ENCODE measurements around the gene KCNMA1.

Gene KCNMA1

GRCh38 chr10:77641788-77642397, 4.3 kb upstream of the KCNMA1 start:
- Histone ChIP-seq H3K36me3 (ENCODE audit: control insufficient read depth, insufficient read depth, low read length) (no peaks in the 10 kb centered on the region), H3K27ac (ENCODE audit: low read depth, low read length, severe bottlenecking) (no peak overlapping the region), H3K4me1 (ENCODE audit: control insufficient read depth, insufficient read depth, low read length, poor library complexity, severe bottlenecking) (peaks cover 14% of the 10 kb centered on the region), H3K9me3 (ENCODE audit: control insufficient read depth, low read length) (peaks cover 9% of the 10 kb centered on the region), H3K4me3 (ENCODE audit: extremely low read depth, insufficient read depth, low read length, poor library complexity, severe bottlenecking) (no peak overlapping the region)
- 0% methylated on average over 5 of the region's 5 CpGs; no CpG with 5 or more reads in 1 of the 2 experiments for WGBS, 2 experiments (ENCODE audit: insufficient coverage in 2 of 2)

- H3K27ac ChIP-seq (ENCODE audit: low read depth, low read length, severe bottlenecking), result no peak overlapping the region
- peaks cover 15% of the 10 kb centered on the region for H3K4me1 ChIP-seq (ENCODE audit: control insufficient read depth, insufficient read depth, low read length, poor library complexity, severe bottlenecking)
- WGBS, 2 experiments (ENCODE audit: insufficient coverage in 2 of 2), result 20% methylated on average over 1 of the region's 1 CpG; no CpG with 5 or more reads in 1 of the 2 experiments
- H3K36me3 ChIP-seq (ENCODE audit: control insufficient read depth, insufficient read depth, low read length), result no peaks in the 10 kb centered on the region
- no peak overlapping the region for H3K4me3 ChIP-seq (ENCODE audit: extremely low read depth, insufficient read depth, low read length, poor library complexity, severe bottlenecking)
- H3K9me3 ChIP-seq (ENCODE audit: control insufficient read depth, low read length), result peaks cover 9% of the 10 kb centered on the region
These were observed 3.7 kb upstream of the KCNMA1 start for GRCh38 chr10:77641344-77641743.

- Histone ChIP-seq H3K27ac (ENCODE audit: low read depth, low read length, severe bottlenecking) (no peak overlapping the region), H3K4me1 (ENCODE audit: control insufficient read depth, insufficient read depth, low read length, poor library complexity, severe bottlenecking) (peaks cover 17% of the 10 kb centered on the region), H3K9me3 (ENCODE audit: control insufficient read depth, low read length) (peaks cover 9% of the 10 kb centered on the region), H3K4me3 (ENCODE audit: extremely low read depth, insufficient read depth, low read length, poor library complexity, severe bottlenecking) (no peak overlapping the region), H3K36me3 (ENCODE audit: control insufficient read depth, insufficient read depth, low read length) (no peaks in the 10 kb centered on the region)
- 68 to 75% methylated on average over 3 of the region's 3 CpGs for WGBS, 2 experiments (ENCODE audit: insufficient coverage in 2 of 2)
These were observed 2.6 kb upstream of the KCNMA1 start for GRCh38 chr10:77640167-77640566.

GRCh38 chr10:77639756-77640155, 2.1 kb upstream of the KCNMA1 start:
- H3K4me1 ChIP-seq (ENCODE audit: control insufficient read depth, insufficient read depth, low read length, poor library complexity, severe bottlenecking), result peaks cover 17% of the 10 kb centered on the region
- H3K27ac ChIP-seq (ENCODE audit: low read depth, low read length, severe bottlenecking), result no peak overlapping the region
- no peaks in the 10 kb centered on the region for H3K36me3 ChIP-seq (ENCODE audit: control insufficient read depth, insufficient read depth, low read length)
- 76 to 80% methylated on average over 1 to 3 of the region's 3 CpGs for WGBS, 2 experiments (ENCODE audit: insufficient coverage in 2 of 2)
- peaks cover 7% of the 10 kb centered on the region for H3K9me3 ChIP-seq (ENCODE audit: control insufficient read depth, low read length)
- no peak overlapping the region for H3K4me3 ChIP-seq (ENCODE audit: extremely low read depth, insufficient read depth, low read length, poor library complexity, severe bottlenecking)

GRCh38 chr10:77638321-77639101, 903 bp upstream of the KCNMA1 start:
- H3K9me3 ChIP-seq (ENCODE audit: control insufficient read depth, low read length), result no peaks in the 10 kb centered on the region
- H3K27ac ChIP-seq (ENCODE audit: low read depth, low read length, severe bottlenecking), result no peak overlapping the region
- WGBS, 2 experiments (ENCODE audit: insufficient coverage in 2 of 2), result 2 to 3% methylated on average over 30 to 46 of the region's 56 CpGs

GRCh38 chr10:77636967-77637531, 559 bp downstream of the KCNMA1 start:
- peaks cover 2% of the 10 kb centered on the region for H3K36me3 ChIP-seq (ENCODE audit: control insufficient read depth, insufficient read depth, low read length)
- peak overlapping the region; percentile 63 for H3K4me3 ChIP-seq (ENCODE audit: extremely low read depth, insufficient read depth, low read length, poor library complexity, severe bottlenecking)
- no peaks in the 10 kb centered on the region for H3K9me3 ChIP-seq (ENCODE audit: control insufficient read depth, low read length)
- 0 to 1% methylated on average over 39 to 42 of the region's 53 CpGs for WGBS, 2 experiments (ENCODE audit: insufficient coverage in 2 of 2)
- peaks cover 17% of the 10 kb centered on the region for H3K4me1 ChIP-seq (ENCODE audit: control insufficient read depth, insufficient read depth, low read length, poor library complexity, severe bottlenecking)
- no peak overlapping the region for H3K27ac ChIP-seq (ENCODE audit: low read depth, low read length, severe bottlenecking)

More at GRCh38 chr10:77638321-77639101, 903 bp upstream of the KCNMA1 start:
- H3K4me1 ChIP-seq (ENCODE audit: control insufficient read depth, insufficient read depth, low read length, poor library complexity, severe bottlenecking), result peaks cover 17% of the 10 kb centered on the region
- H3K4me3 ChIP-seq (ENCODE audit: extremely low read depth, insufficient read depth, low read length, poor library complexity, severe bottlenecking), result peak overlapping the region; percentile 63
- H3K36me3 ChIP-seq (ENCODE audit: control insufficient read depth, insufficient read depth, low read length), result no peaks in the 10 kb centered on the region

GRCh38 chr10:77636282-77636966, 1.2 kb downstream of the KCNMA1 start:
- Histone ChIP-seq H3K4me1 (ENCODE audit: control insufficient read depth, insufficient read depth, low read length, poor library complexity, severe bottlenecking) (peaks cover 17% of the 10 kb centered on the region), H3K9me3 (ENCODE audit: control insufficient read depth, low read length) (no peaks in the 10 kb centered on the region), H3K4me3 (ENCODE audit: extremely low read depth, insufficient read depth, low read length, poor library complexity, severe bottlenecking) (peak overlapping the region; percentile 63), H3K36me3 (ENCODE audit: control insufficient read depth, insufficient read depth, low read length) (peaks cover 2% of the 10 kb centered on the region), H3K27ac (ENCODE audit: low read depth, low read length, severe bottlenecking) (no peak overlapping the region)
- WGBS, 2 experiments (ENCODE audit: insufficient coverage in 2 of 2), result 5% methylated on average over 37 of the region's 41 CpGs

GRCh38 chr10:77635402-77636227, 2.0 kb downstream of the KCNMA1 start:
- 14 to 36% methylated on average over 4 to 5 of the region's 13 CpGs for WGBS, 2 experiments (ENCODE audit: insufficient coverage in 2 of 2)
- peaks cover 17% of the 10 kb centered on the region for H3K4me1 ChIP-seq (ENCODE audit: control insufficient read depth, insufficient read depth, low read length, poor library complexity, severe bottlenecking)
- H3K36me3 ChIP-seq (ENCODE audit: control insufficient read depth, insufficient read depth, low read length), result peaks cover 7% of the 10 kb centered on the region
- peak overlapping the region; percentile 63 for H3K4me3 ChIP-seq (ENCODE audit: extremely low read depth, insufficient read depth, low read length, poor library complexity, severe bottlenecking)
- no peak overlapping the region for H3K27ac ChIP-seq (ENCODE audit: low read depth, low read length, severe bottlenecking)
- H3K9me3 ChIP-seq (ENCODE audit: control insufficient read depth, low read length), result no peaks in the 10 kb centered on the region

GRCh38 chr10:77634939-77635338, 2.7 kb downstream of the KCNMA1 start:
- no peak overlapping the region for H3K4me3 ChIP-seq (ENCODE audit: extremely low read depth, insufficient read depth, low read length, poor library complexity, severe bottlenecking)
- peaks cover 10% of the 10 kb centered on the region for H3K36me3 ChIP-seq (ENCODE audit: control insufficient read depth, insufficient read depth, low read length)
- 83 to 96% methylated on average over 1 to 3 of the region's 4 CpGs for WGBS, 2 experiments (ENCODE audit: insufficient coverage in 2 of 2)
- peaks cover under 1% of the 10 kb centered on the region for H3K9me3 ChIP-seq (ENCODE audit: control insufficient read depth, low read length)
- no peak overlapping the region for H3K27ac ChIP-seq (ENCODE audit: low read depth, low read length, severe bottlenecking)
- peaks cover 12% of the 10 kb centered on the region for H3K4me1 ChIP-seq (ENCODE audit: control insufficient read depth, insufficient read depth, low read length, poor library complexity, severe bottlenecking)

- peaks cover 10% of the 10 kb centered on the region for H3K36me3 ChIP-seq (ENCODE audit: control insufficient read depth, insufficient read depth, low read length)
- WGBS, 2 experiments (ENCODE audit: insufficient coverage in 2 of 2), result 98% methylated on average over 6 of the region's 7 CpGs
- peaks cover 20% of the 10 kb centered on the region for H3K4me1 ChIP-seq (ENCODE audit: control insufficient read depth, insufficient read depth, low read length, poor library complexity, severe bottlenecking)
- H3K9me3 ChIP-seq (ENCODE audit: control insufficient read depth, low read length), result peaks cover 10% of the 10 kb centered on the region
- no peak overlapping the region for H3K4me3 ChIP-seq (ENCODE audit: extremely low read depth, insufficient read depth, low read length, poor library complexity, severe bottlenecking)
- H3K27ac ChIP-seq (ENCODE audit: low read depth, low read length, severe bottlenecking), result no peak overlapping the region
These were observed 4.2 kb downstream of the KCNMA1 start for GRCh38 chr10:77633376-77633775.

All from mesodermal cell (in vitro differentiated cells).